WERI-Rb-1 (cell line): Measurements from ENCODE around the gene SPECC1L.

Experiments used
- DNase-seq: peaks from one replicate; pipeline ENCODE4 v3.0.0-alpha.2; 2020
- H3K27ac ChIP-seq: fragments of 250-450 bp; sonication (Bioruptor Pico); 2 replicates; pipeline ENCODE4 v1.5.1; 2020; ENCODE audit warnings: mild to moderate bottlenecking, moderate library complexity
- H3K27me3 ChIP-seq: fragments of 250-450 bp; sonication (Bioruptor Pico); 2 replicates; pipeline ENCODE4 v1.5.1; 2021; ENCODE audit warnings: mild to moderate bottlenecking, low read depth, moderate library complexity; ENCODE audit not compliant: insufficient read depth, severe bottlenecking
- H3K36me3 ChIP-seq: fragments of 250-450 bp; sonication (Bioruptor Pico); 2 replicates; pipeline ENCODE4 v1.5.1; 2020; ENCODE audit warnings: mild to moderate bottlenecking, moderate library complexity
- H3K4me3 ChIP-seq: 2 replicates; pipeline ENCODE4 v1.5.1; 2011; ENCODE audit warnings: low read depth, mild to moderate bottlenecking, control low read depth, low read length
- H3K9me3 ChIP-seq: fragments of 250-450 bp; sonication (Bioruptor Pico); 2 replicates; pipeline ENCODE4 v1.5.1; 2021; ENCODE audit warnings: mild to moderate bottlenecking, moderate library complexity; ENCODE audit not compliant: severe bottlenecking
- CTCF ChIP-seq: IDR thresholded peaks from 2 replicates; pipeline ENCODE4 v1.5.1; 2011; ENCODE audit warnings: low read depth, mild to moderate bottlenecking, control low read depth, inconsistent platforms, low read length

SPECC1L gene

GRCh38 chr22:24321999-24322398 lies 51.4 kb downstream of the SPECC1L start:
- DNase-seq = no peak
- Histone ChIP-seq H3K9me3 (no peaks in the 10 kb centered on the region), H3K4me3 (no peak overlapping the region), H3K27me3 (no peaks in the 10 kb centered on the region), H3K27ac (no peak overlapping the region), H3K36me3 (peaks cover 80% of the 10 kb centered on the region)
- TF ChIP-seq CTCF = no peak

- Histone ChIP-seq H3K4me3 (no peak overlapping the region), H3K27ac (no peak overlapping the region), H3K36me3 (peaks cover 80% of the 10 kb centered on the region), H3K27me3 (no peaks in the 10 kb centered on the region), H3K9me3 (no peaks in the 10 kb centered on the region)
- no peak for TF ChIP-seq CTCF
- no peak for DNase-seq
Measured at GRCh38 chr22:24322522-24322921, 51.9 kb downstream of the SPECC1L start.

- TF ChIP-seq CTCF = no peak
- peaks cover 80% of the 10 kb centered on the region for H3K36me3 ChIP-seq
- H3K4me3 ChIP-seq = no peak overlapping the region
- H3K9me3 ChIP-seq = no peaks in the 10 kb centered on the region
- DNase-seq = no peak
- H3K27ac ChIP-seq = no peak overlapping the region
- no peaks in the 10 kb centered on the region for H3K27me3 ChIP-seq
Measured at GRCh38 chr22:24323233-24323632, 52.6 kb downstream of the SPECC1L start.

- H3K36me3 ChIP-seq = peaks cover 76% of the 10 kb centered on the region
Measured at GRCh38 chr22:24323695-24324094, 53.1 kb downstream of the SPECC1L start.

GRCh38 chr22:24324137-24324536 lies 53.5 kb downstream of the SPECC1L start:
- H3K27me3 ChIP-seq = no peaks in the 10 kb centered on the region
- H3K36me3 ChIP-seq = peaks cover 79% of the 10 kb centered on the region
- no peak for DNase-seq
- TF ChIP-seq CTCF = no peak
- no peak overlapping the region for H3K27ac ChIP-seq
- H3K9me3 ChIP-seq = no peaks in the 10 kb centered on the region
- H3K4me3 ChIP-seq = no peak overlapping the region

More at GRCh38 chr22:24323695-24324094, 53.1 kb downstream of the SPECC1L start:
- Histone ChIP-seq H3K9me3 (no peaks in the 10 kb centered on the region), H3K27ac (no peak overlapping the region), H3K27me3 (no peaks in the 10 kb centered on the region), H3K4me3 (no peak overlapping the region)
- no peak for DNase-seq
- TF ChIP-seq CTCF = no peak

GRCh38 chr22:24325105-24325757 lies 54.6 kb downstream of the SPECC1L start:
- Histone ChIP-seq H3K36me3 (peaks cover 79% of the 10 kb centered on the region), H3K4me3 (no peak overlapping the region), H3K9me3 (no peaks in the 10 kb centered on the region), H3K27ac (peak overlapping the region; percentile 69), H3K27me3 (no peaks in the 10 kb centered on the region)
- peak; percentile 66 for TF ChIP-seq CTCF
- DNase-seq = peak; percentile 11
